Neutrophil (primary cell): ENCODE measurements around the gene PRKG1.

Experiments used
- H3K27ac ChIP-seq: fragments of 200-600 bp; sonication (generic); 2 replicates; pipeline ENCODE4 v1.5.1; 2016; ENCODE audit warnings: mild to moderate bottlenecking, moderate library complexity
- H3K27me3 ChIP-seq: fragments of 200-600 bp; sonication (generic); 2 replicates; pipeline ENCODE4 v1.6.0; 2016; ENCODE audit warnings: mild to moderate bottlenecking
- H3K36me3 ChIP-seq: fragments of 200-600 bp; sonication (generic); 2 replicates; pipeline ENCODE4 v1.5.1; 2017
- H3K4me1 ChIP-seq, 2 experiments: fragments of 200-600 bp in 1 of 2; sonication (generic) in 1 of 2; 1 replicate in 1 of 2; 2 replicates in 1 of 2; pipeline versions ENCODE4 v1.5.1 to v1.6.1; 2013 to 2016; ENCODE audit warnings: low read depth in 1 of 2, low read length in 1 of 2, mild to moderate bottlenecking in 1 of 2, moderate library complexity in 1 of 2; ENCODE audit not compliant: control insufficient read depth in 1 of 2, insufficient read depth in 1 of 2
- H3K4me3 ChIP-seq, 2 experiments: fragments of 200-600 bp in 1 of 2; sonication (generic) in 1 of 2; 1 replicate in 1 of 2; 2 replicates in 1 of 2; pipeline ENCODE4 v1.5.1; 2013 to 2016; ENCODE audit warnings: low read depth in 1 of 2, low read length in 1 of 2, mild to moderate bottlenecking in 1 of 2, moderate library complexity in 1 of 2
- H3K9me3 ChIP-seq: fragments of 200-600 bp; sonication (generic); 2 replicates; pipeline ENCODE4 v1.5.1; 2016
- CTCF ChIP-seq: fragments of 200-600 bp; sonication (generic); IDR thresholded peaks from 2 replicates; pipeline ENCODE4 v1.5.1; 2016; ENCODE audit warnings: antibody characterized with exemption

PRKG1 gene

GRCh38 chr10:51087114-51087513 is 12.8 kb downstream of the PRKG1 start:
- Histone ChIP-seq H3K9me3 (no peaks in the 10 kb centered on the region), H3K27ac (no peak overlapping the region), H3K4me3 (no peak overlapping the region), H3K4me1 (no peaks in the 10 kb centered on the region), H3K36me3 (no peaks in the 10 kb centered on the region), H3K27me3 (no peaks in the 10 kb centered on the region)
- TF ChIP-seq CTCF = no peak

GRCh38 chr10:51090190-51090589 is 15.9 kb downstream of the PRKG1 start:
- Histone ChIP-seq H3K27ac (no peak overlapping the region), H3K9me3 (no peaks in the 10 kb centered on the region), H3K4me3 (no peak overlapping the region), H3K27me3 (no peaks in the 10 kb centered on the region), H3K36me3 (no peaks in the 10 kb centered on the region), H3K4me1 (no peaks in the 10 kb centered on the region)
- TF ChIP-seq CTCF = no peak

- Histone ChIP-seq H3K4me3 (no peak overlapping the region), H3K27me3 (no peaks in the 10 kb centered on the region), H3K9me3 (no peaks in the 10 kb centered on the region), H3K27ac (no peak overlapping the region), H3K36me3 (no peaks in the 10 kb centered on the region), H3K4me1 (no peaks in the 10 kb centered on the region)
- no peak for TF ChIP-seq CTCF
Measured at GRCh38 chr10:51092402-51092801, 18.1 kb downstream of the PRKG1 start.

GRCh38 chr10:51095444-51095843 is 21.2 kb downstream of the PRKG1 start:
- Histone ChIP-seq H3K27ac (no peak overlapping the region), H3K4me3 (no peak overlapping the region), H3K27me3 (no peaks in the 10 kb centered on the region), H3K36me3 (no peaks in the 10 kb centered on the region), H3K4me1 (no peaks in the 10 kb centered on the region), H3K9me3 (no peaks in the 10 kb centered on the region)
- no peak for TF ChIP-seq CTCF

- Histone ChIP-seq H3K27me3 (no peaks in the 10 kb centered on the region), H3K4me1 (no peaks in the 10 kb centered on the region), H3K27ac (no peak overlapping the region), H3K9me3 (no peaks in the 10 kb centered on the region), H3K36me3 (no peaks in the 10 kb centered on the region), H3K4me3 (no peak overlapping the region)
- TF ChIP-seq CTCF = no peak
Measured at GRCh38 chr10:51097546-51097945, 23.3 kb downstream of the PRKG1 start.

GRCh38 chr10:51100221-51100620 is 25.9 kb downstream of the PRKG1 start:
- no peak for TF ChIP-seq CTCF
- Histone ChIP-seq H3K27ac (no peak overlapping the region), H3K4me3 (no peak overlapping the region), H3K27me3 (no peaks in the 10 kb centered on the region), H3K4me1 (no peaks in the 10 kb centered on the region), H3K9me3 (no peaks in the 10 kb centered on the region), H3K36me3 (no peaks in the 10 kb centered on the region)
